Keratinocyte (primary cell): ENCODE data around the gene SLC6A19. TPM values are rescaled to one million over a fixed set of nuclear protein-coding genes. Genes with fewer than 3 reads are reported as not detected.

ENCODE experiments used
- DNase-seq: peaks from one replicate; pipeline ENCODE4 v3.0.0-alpha.2; 2011; ENCODE audit warnings: low read depth, missing footprints, low spot score
- FAIRE-seq: peaks from 2 replicates; lab custom pipeline; 2011; peaks lifted over from hg19 to GRCh38; lab: Jason Lieb, UNC
- H2AFZ ChIP-seq: 2 replicates; pipeline ENCODE4 v1.6.0; 2012; ENCODE audit warnings: low read length, control low read depth, inconsistent platforms; ENCODE audit not compliant: control insufficient read depth
- H3K27ac ChIP-seq: 2 replicates; pipeline ENCODE4 v1.5.1; 2011; ENCODE audit warnings: low read length; ENCODE audit not compliant: control insufficient read depth, insufficient read depth
- H3K27me3 ChIP-seq: 3 replicates; pipeline ENCODE4 v1.6.0; 2011; ENCODE audit warnings: low read length; ENCODE audit not compliant: control insufficient read depth, insufficient read depth; ENCODE audit errors: extremely low read depth
- H3K36me3 ChIP-seq, 2 experiments: 2 replicates in 1 of 2; 3 replicates in 1 of 2; pipeline ENCODE4 v1.5.1; 2011; ENCODE audit warnings: low read length in 2 of 2, mild to moderate bottlenecking in 1 of 2; ENCODE audit not compliant: control insufficient read depth in 2 of 2, insufficient read depth in 2 of 2; ENCODE audit errors: extremely low read depth in 1 of 2
- H3K4me1 ChIP-seq: 3 replicates; pipeline ENCODE4 v1.5.1; 2011; ENCODE audit warnings: low read length; ENCODE audit not compliant: control insufficient read depth, insufficient read depth; ENCODE audit errors: extremely low read depth
- H3K4me2 ChIP-seq: 3 replicates; pipeline ENCODE4 v1.6.0; 2011; ENCODE audit warnings: low read depth, low read length; ENCODE audit not compliant: control insufficient read depth, insufficient read depth; ENCODE audit errors: extremely low read depth
- H3K4me3 ChIP-seq, 3 experiments: fragments of 200-600 bp in 1 of 3; sonication (generic) in 1 of 3; 2 replicates in 2 of 3; 3 replicates in 1 of 3; pipeline ENCODE4 v1.5.1; 2011 to 2016; ENCODE audit warnings: low read length in 3 of 3, mild to moderate bottlenecking in 3 of 3, control low read depth in 2 of 3, inconsistent platforms in 1 of 3, low read depth in 1 of 3, mixed read lengths in 1 of 3, mixed run types in 1 of 3, moderate library complexity in 1 of 3; ENCODE audit not compliant: control insufficient read depth in 2 of 3, insufficient read depth in 2 of 3; ENCODE audit errors: extremely low read depth in 1 of 3
- H3K79me2 ChIP-seq: 2 replicates; pipeline ENCODE4 v1.6.0; 2012; ENCODE audit warnings: low read length; ENCODE audit not compliant: control insufficient read depth, insufficient read depth
- H3K9ac ChIP-seq: 3 replicates; pipeline ENCODE4 v1.6.0; 2011; ENCODE audit warnings: low read length; ENCODE audit not compliant: control insufficient read depth, insufficient read depth; ENCODE audit errors: extremely low read depth
- H3K9me1 ChIP-seq: 3 replicates; pipeline ENCODE4 v1.6.0; 2011; ENCODE audit warnings: low read length; ENCODE audit not compliant: control insufficient read depth, insufficient read depth; ENCODE audit errors: extremely low read depth
- H3K9me3 ChIP-seq: 2 replicates; pipeline ENCODE4 v1.5.1; 2012; ENCODE audit warnings: low read depth, low read length; ENCODE audit not compliant: control insufficient read depth
- H4K20me1 ChIP-seq: 3 replicates; pipeline ENCODE4 v1.6.0; 2011; ENCODE audit warnings: low read length; ENCODE audit not compliant: control insufficient read depth, insufficient read depth; ENCODE audit errors: extremely low read depth
- EZH2 ChIP-seq: IDR thresholded peaks from one replicate; pipeline ENCODE4 v1.6.1; 2012; ENCODE audit warnings: inconsistent platforms, mild to moderate bottlenecking, low read length, moderate library complexity
- dilution Hi-C: fragments of 300-500 bp; cut with MboI; formaldehyde crosslinking; loops from one replicate; pipeline ENCODE4 v1.7.0; 2020; ENCODE audit warnings: low sequenced_read_pairs; ENCODE audit not compliant: extremely low pct_ligation_motif_present
- polyA plus RNA-seq, 5 experiments: library from polyadenylated mRNA; depleted of rRNA in 3 of 5; stranded (reverse) in 3 of 5; stranded (forward) in 1 of 5; unstranded in 1 of 5; fragments of >200 nt; gene quantifications; 1 replicate in 1 of 5; 2 replicates in 3 of 5; 3 replicates in 1 of 5; pipeline versions ENCODE4 v1.2.1 to v1.2.3, GENCODE V29; 2011 to 2012; ENCODE audit warnings: missing spikeins in 2 of 5, low read depth in 1 of 5, low replicate concordance in 1 of 5
- TF ChIP-seq, protein P1 (sequence below), 3 experiments: IDR thresholded peaks in 1 of 3; conservative IDR thresholded peaks in 1 of 3; optimal IDR thresholded peaks in 1 of 3; 2 replicates in 2 of 3; 3 replicates in 1 of 3; pipeline versions ENCODE3 to v1.5.1; 2011; ENCODE audit warnings: low read length in 3 of 3, mild to moderate bottlenecking in 3 of 3, moderate library complexity in 2 of 3, control low read depth in 1 of 3, inconsistent platforms in 1 of 3; ENCODE audit not compliant: insufficient read depth in 2 of 3; ENCODE audit errors: extremely low read depth in 1 of 3

Gene SLC6A19
- polyA plus RNA-seq, 1 donor (not counting 4 experiments of a cell fraction or from before 2014, with no cell fraction given) = not detected

DNA sequence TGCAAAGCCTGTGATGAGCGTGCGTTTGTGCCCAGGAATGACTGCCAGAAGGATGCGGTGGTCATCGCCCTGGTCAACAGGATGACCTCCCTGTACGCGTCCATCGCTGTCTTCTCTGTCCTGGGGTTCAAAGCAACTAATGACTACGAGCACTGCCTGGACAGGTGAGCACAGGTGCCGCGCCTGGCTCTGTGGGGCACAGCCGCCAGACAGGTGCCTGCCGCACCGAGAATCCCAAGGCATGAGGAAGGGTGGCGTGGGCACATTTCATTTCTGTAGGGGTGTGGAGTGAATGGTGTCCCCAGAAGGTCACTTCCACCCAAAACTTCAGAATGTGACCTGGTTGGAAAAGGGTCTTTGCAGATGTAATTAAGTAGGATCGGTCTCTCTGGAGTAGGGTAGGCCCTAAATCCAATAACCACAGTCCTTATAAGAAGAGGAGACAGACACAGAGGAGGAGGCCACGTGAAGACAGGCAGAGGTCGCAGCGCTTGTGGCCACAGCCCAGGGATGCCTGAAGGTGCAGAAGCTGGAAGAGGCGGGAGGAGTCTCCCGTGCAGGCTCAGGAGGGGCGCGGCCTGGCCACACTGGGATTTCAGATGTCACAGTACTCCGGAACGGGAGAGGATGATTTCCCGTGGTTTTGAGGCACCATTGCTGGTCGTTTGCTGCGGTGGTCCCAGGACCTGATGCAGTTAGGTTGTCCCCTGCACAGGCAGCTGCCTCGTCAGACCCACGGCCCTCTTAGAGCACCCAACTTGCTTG lies 39.3 kb downstream of the SLC6A19 start:
- Histone ChIP-seq H3K36me3 (no peaks in the 10 kb centered on the region), H3K79me2 (no peaks in the 10 kb centered on the region), H3K4me3 (no peak overlapping the region), H4K20me1 (no peaks in the 10 kb centered on the region), H3K4me1 (no peaks in the 10 kb centered on the region), H2AFZ (no peak overlapping the region), H3K27ac (no peak overlapping the region), H3K27me3 (peaks cover 7% of the 10 kb centered on the region), H3K9me3 (peaks cover 4% of the 10 kb centered on the region), H3K9me1 (no peaks in the 10 kb centered on the region), H3K4me2 (no peak overlapping the region), H3K9ac (no peak overlapping the region)
- dilution Hi-C loops = no loop called here
- DNase-seq (no peak), FAIRE-seq (no peak)
- TF ChIP-seq EZH2 = no peak
- TF ChIP-seq, protein P1, sequence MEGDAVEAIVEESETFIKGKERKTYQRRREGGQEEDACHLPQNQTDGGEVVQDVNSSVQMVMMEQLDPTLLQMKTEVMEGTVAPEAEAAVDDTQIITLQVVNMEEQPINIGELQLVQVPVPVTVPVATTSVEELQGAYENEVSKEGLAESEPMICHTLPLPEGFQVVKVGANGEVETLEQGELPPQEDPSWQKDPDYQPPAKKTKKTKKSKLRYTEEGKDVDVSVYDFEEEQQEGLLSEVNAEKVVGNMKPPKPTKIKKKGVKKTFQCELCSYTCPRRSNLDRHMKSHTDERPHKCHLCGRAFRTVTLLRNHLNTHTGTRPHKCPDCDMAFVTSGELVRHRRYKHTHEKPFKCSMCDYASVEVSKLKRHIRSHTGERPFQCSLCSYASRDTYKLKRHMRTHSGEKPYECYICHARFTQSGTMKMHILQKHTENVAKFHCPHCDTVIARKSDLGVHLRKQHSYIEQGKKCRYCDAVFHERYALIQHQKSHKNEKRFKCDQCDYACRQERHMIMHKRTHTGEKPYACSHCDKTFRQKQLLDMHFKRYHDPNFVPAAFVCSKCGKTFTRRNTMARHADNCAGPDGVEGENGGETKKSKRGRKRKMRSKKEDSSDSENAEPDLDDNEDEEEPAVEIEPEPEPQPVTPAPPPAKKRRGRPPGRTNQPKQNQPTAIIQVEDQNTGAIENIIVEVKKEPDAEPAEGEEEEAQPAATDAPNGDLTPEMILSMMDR (optimal IDR thresholded peaks at IDR 0.05 in 1 of 3, IDR thresholded peaks at IDR 0.05 in 1 of 3, conservative IDR thresholded peaks at IDR 0.05 in 1 of 3; ENCODE audit: extremely low read depth in 1 of 3, insufficient read depth in 2 of 3, low read length in 3 of 3) = no peak

DNA sequence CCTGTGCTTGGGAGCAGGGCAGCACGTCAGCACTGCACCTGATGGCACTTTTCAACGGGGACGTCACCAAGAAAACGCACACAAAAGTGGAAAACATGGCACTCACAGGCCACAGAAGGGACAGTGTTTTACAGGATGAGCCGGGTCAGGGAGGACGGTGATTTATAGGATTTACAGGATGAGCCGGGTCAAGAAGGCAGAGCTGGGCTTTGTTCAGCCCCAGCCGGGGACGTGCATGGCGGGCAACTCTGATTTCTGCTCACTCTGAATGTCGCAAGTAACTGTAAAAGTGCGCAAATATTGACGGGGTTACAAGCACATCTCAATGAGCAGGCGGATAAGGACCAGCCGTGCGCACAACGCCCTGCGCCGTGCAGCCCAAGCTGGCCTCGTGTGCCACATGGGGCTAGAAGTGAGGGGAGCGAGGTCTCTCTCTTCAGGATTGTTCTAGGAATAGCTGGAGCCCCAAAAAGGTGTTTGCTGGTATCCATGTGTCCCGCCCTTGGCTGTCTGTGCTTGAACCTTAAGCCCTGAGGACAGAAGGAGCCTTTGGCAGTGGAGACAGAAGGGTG lies 40.2 kb downstream of the SLC6A19 start:
- no peak overlapping the region for H3K27ac ChIP-seq
- no peaks in the 10 kb centered on the region for H3K79me2 ChIP-seq
- dilution Hi-C loops = no loop called here
- H3K36me3 ChIP-seq = no peaks in the 10 kb centered on the region
- H3K9ac ChIP-seq = no peak overlapping the region
- no peaks in the 10 kb centered on the region for H4K20me1 ChIP-seq
- no peaks in the 10 kb centered on the region for H3K4me1 ChIP-seq
- no peak overlapping the region for H3K4me2 ChIP-seq
- H3K4me3 ChIP-seq = no peak overlapping the region
- H2AFZ ChIP-seq = no peak overlapping the region
- H3K27me3 ChIP-seq = peaks cover 15% of the 10 kb centered on the region
- DNase-seq (no peak), FAIRE-seq (no peak)
- TF ChIP-seq EZH2 = no peak
- TF ChIP-seq, protein P1 (optimal IDR thresholded peaks at IDR 0.05 in 1 of 3, IDR thresholded peaks at IDR 0.05 in 1 of 3, conservative IDR thresholded peaks at IDR 0.05 in 1 of 3; ENCODE audit: extremely low read depth in 1 of 3, insufficient read depth in 2 of 3, low read length in 3 of 3) = no peak
- peaks cover under 1% of the 10 kb centered on the region for H3K9me3 ChIP-seq
- H3K9me1 ChIP-seq = no peaks in the 10 kb centered on the region
